ENCODE measurements around the gene NOXA1.

DNA sequence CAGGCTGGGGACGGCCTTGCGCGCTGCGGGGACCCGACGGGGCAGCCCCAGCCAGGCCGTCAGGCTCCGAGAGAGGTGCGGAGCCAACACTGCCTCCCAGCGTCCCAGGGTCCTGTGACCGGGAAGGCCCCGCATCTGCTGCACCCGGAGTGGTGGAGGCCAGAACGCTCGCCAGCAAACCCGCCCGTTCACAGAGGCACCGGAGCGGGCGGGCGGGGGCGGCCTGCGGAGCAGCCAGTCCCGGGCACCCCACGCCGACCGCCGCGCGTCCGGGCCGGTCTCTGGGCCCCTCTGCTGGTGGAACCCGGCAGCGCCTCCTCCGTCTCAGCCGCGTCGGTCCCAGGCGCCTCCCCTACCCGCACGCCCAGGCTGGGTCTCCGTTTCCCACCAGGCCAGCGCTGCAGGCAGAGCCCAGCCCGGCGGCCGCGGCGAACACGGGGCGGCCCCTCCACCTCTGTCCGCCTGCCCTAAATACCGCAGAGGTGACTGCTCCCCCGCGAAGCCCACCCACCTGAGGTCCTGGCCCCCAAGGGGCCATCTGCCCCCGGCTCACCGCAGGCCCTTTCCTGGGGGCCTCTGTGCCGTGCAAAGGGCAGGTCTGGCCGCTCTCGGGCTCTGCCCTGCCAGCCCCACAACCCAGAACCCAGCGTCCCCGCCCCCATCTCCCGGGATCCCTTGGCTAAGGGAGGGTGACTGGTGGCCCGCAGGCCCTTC, 16.2 kb upstream of the NOXA1 start:
- TF ChIP-seq, protein P1, sequence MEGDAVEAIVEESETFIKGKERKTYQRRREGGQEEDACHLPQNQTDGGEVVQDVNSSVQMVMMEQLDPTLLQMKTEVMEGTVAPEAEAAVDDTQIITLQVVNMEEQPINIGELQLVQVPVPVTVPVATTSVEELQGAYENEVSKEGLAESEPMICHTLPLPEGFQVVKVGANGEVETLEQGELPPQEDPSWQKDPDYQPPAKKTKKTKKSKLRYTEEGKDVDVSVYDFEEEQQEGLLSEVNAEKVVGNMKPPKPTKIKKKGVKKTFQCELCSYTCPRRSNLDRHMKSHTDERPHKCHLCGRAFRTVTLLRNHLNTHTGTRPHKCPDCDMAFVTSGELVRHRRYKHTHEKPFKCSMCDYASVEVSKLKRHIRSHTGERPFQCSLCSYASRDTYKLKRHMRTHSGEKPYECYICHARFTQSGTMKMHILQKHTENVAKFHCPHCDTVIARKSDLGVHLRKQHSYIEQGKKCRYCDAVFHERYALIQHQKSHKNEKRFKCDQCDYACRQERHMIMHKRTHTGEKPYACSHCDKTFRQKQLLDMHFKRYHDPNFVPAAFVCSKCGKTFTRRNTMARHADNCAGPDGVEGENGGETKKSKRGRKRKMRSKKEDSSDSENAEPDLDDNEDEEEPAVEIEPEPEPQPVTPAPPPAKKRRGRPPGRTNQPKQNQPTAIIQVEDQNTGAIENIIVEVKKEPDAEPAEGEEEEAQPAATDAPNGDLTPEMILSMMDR (IDR thresholded peaks at IDR 0.05), result peak; percentile 31 to 75 (median 45)
- TF ChIP-seq POLR2AphosphoS5 (IDR thresholded peaks at IDR 0.05) (no peak), POLR2A (IDR thresholded peaks at IDR 0.05) (no peak)
